Activated CD4-positive, alpha-beta T cell treated with anti-CD3 and anti-CD28 coated beads, Interleukin-2, amount 10 ng/mL, durations not matched to agents 24 days and 14 days (primary cell): ENCODE measurements around the gene MIAT. TPM values are rescaled to one million over a fixed set of nuclear protein-coding genes. Genes with fewer than 3 reads are reported as not detected.
"Not testable (repeated sequence)": the region's sequence is repeated elsewhere in the genome, so short reads cannot be mapped to it uniquely, and the experiment has no call there.

Source experiments
- DNase-seq: peaks from one replicate; pipeline ENCODE4 v3.0.0; 2022
- H3K27ac Mint-ChIP-seq: one replicate; pipeline ENCODE4 v1.8.0; 2022; ENCODE audit warnings: mild to moderate bottlenecking, mixed read lengths
- H3K27me3 Mint-ChIP-seq: one replicate; pipeline ENCODE4 v1.8.0; 2022; ENCODE audit warnings: mixed read lengths
- H3K36me3 Mint-ChIP-seq: one replicate; pipeline ENCODE4 v1.8.0; 2022; ENCODE audit warnings: low read depth, mild to moderate bottlenecking, mixed read lengths
- H3K4me1 Mint-ChIP-seq: one replicate; pipeline ENCODE4 v1.8.0; 2021; ENCODE audit warnings: mixed read lengths
- H3K4me3 Mint-ChIP-seq: one replicate; pipeline ENCODE4 v1.8.0; 2022; ENCODE audit warnings: mild to moderate bottlenecking, moderate library complexity, mixed read lengths
- H3K9me3 Mint-ChIP-seq: one replicate; pipeline ENCODE4 v1.8.0; 2021; ENCODE audit warnings: mixed read lengths
- intact Hi-C: fragments of 100-400 bp; cut with micrococcal nuclease; formaldehyde crosslinking; loops from one replicate; pipeline ENCODE4 v1.15.1; 2023
- total RNA-seq: library from RNA; stranded (reverse); gene quantifications from 2 replicates; pipeline ENCODE4 v1.2.3, GENCODE V29; 2022

Gene MIAT
- total RNA-seq, 1 donor from 2014 or later, result 38.4 TPM

GRCh38 chr22:26705379-26705778, 48.0 kb downstream of the MIAT start:
- H3K4me3 Mint-ChIP-seq, H3K9me3 Mint-ChIP-seq, H3K27me3 Mint-ChIP-seq, H3K4me1 Mint-ChIP-seq, DNase-seq, H3K27ac Mint-ChIP-seq, intact Hi-C loops: not testable (repeated sequence)
- peaks cover 26% of the 10 kb centered on the region for H3K36me3 Mint-ChIP-seq

GRCh38 chr22:26707090-26707489, 49.7 kb downstream of the MIAT start:
- Mint-ChIP-seq H3K27ac (no peak overlapping the region), H3K4me1 (peaks cover 2% of the 10 kb centered on the region), H3K4me3 (no peak overlapping the region), H3K9me3 (peaks cover 7% of the 10 kb centered on the region), H3K36me3 (peaks cover 24% of the 10 kb centered on the region), H3K27me3 (no peaks in the 10 kb centered on the region)
- no peak for DNase-seq
- intact Hi-C loops, result no loop called here

DNA sequence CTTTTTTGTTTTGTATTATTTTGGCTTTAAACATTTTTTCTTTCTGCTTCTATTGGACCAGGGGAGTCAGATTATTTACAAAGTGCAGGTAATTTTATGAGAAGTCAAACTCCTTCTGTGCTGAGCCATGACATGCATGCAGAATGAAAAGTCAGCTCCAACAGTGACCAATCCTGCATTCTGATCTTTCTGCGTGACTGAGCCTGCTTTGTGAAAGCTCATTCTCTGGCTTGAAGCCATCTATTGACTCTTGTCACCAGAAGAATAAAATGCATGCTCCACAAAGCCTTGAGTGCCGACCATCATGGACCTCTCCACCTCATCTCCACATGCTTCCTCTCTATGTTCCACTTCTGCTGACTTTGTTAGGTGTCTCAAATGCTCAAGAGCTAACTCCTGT, 50.2 kb downstream of the MIAT start:
- H3K9me3 Mint-ChIP-seq, result peaks cover 7% of the 10 kb centered on the region
- H3K36me3 Mint-ChIP-seq, result peaks cover 22% of the 10 kb centered on the region
- H3K4me1 Mint-ChIP-seq, result peaks cover 2% of the 10 kb centered on the region
- H3K4me3 Mint-ChIP-seq, result no peak overlapping the region
- intact Hi-C loops, result no loop called here
- H3K27me3 Mint-ChIP-seq, result no peaks in the 10 kb centered on the region
- DNase-seq, result no peak
- H3K27ac Mint-ChIP-seq, result no peak overlapping the region

DNA sequence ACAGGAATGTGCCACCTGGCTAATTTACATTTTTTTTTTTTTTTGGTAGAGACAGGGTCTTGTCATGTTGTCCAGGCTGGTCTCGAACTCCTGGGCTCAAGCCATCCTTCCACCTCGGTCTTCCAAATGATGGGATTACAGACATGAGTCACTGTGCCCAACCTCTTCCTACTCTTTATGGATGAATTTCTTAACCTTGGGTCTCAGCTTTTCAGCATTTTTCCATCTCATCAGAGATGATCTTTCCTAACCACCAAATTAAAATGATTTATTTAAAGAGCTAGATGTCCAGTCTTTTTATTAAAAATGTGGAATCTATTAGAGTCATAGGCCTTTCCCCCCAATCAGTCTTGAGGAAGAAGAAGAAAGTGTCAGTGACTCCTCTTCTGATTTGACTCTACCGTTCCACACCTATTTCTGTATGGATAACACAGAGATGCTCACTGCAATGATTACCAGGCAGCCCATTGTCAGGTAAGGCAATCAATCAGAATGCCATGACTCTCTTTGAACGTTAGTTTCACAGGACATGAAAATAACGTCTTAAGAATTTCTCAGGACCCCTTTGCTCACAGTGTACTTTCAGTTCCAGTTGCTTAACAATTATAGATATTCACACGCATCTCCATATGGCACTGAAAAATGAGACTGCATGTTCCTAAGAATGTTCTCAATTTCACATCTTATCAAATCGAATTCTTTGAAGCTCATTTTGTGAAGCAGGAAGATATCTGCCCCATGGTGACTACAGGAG, 51.0 kb downstream of the MIAT start:
- no peaks in the 10 kb centered on the region for H3K27me3 Mint-ChIP-seq
- H3K36me3 Mint-ChIP-seq, result peaks cover 22% of the 10 kb centered on the region
- H3K4me1 Mint-ChIP-seq, result peaks cover 2% of the 10 kb centered on the region
- intact Hi-C loops, result no loop called here
- H3K9me3 Mint-ChIP-seq, result peaks cover 7% of the 10 kb centered on the region
- no peak overlapping the region for H3K27ac Mint-ChIP-seq
- H3K4me3 Mint-ChIP-seq, result no peak overlapping the region
- no peak for DNase-seq

- no peak for DNase-seq
- Mint-ChIP-seq H3K4me1 (peaks cover 2% of the 10 kb centered on the region), H3K36me3 (peaks cover 21% of the 10 kb centered on the region), H3K4me3 (no peak overlapping the region), H3K9me3 (peaks cover 7% of the 10 kb centered on the region), H3K27ac (no peak overlapping the region), H3K27me3 (no peaks in the 10 kb centered on the region)
- intact Hi-C loops, result no loop called here
Observed at GRCh38 chr22:26709617-26710390, 52.4 kb downstream of the MIAT start.

- H3K4me3 Mint-ChIP-seq, result no peak overlapping the region
- no peak for DNase-seq
- H3K4me1 Mint-ChIP-seq, result no peaks in the 10 kb centered on the region
- H3K9me3 Mint-ChIP-seq, result peaks cover 7% of the 10 kb centered on the region
- peaks cover 19% of the 10 kb centered on the region for H3K36me3 Mint-ChIP-seq
- no peak overlapping the region for H3K27ac Mint-ChIP-seq
- no peaks in the 10 kb centered on the region for H3K27me3 Mint-ChIP-seq
- intact Hi-C loops, result no loop called here
Observed at GRCh38 chr22:26711205-26711963, 54.0 kb downstream of the MIAT start.

DNA sequence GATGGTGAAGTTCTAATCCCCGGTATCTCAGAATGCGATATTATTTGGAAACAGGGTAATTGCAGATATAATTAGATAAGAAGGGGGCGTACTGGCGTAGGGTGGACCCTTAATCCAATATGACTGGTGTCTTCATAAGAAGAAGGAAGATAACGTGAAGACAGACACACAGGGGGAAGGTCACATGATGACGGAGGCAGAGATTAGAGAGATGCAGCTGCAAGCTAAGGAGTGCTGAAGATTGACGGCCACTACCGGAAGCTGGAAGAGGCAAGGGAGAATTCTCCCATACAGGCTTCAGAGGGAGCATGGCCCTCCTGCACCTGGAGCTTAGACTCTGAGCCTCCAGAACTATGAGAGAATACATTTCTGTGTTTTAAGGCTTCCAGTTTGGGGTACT, 54.8 kb downstream of the MIAT start:
- Mint-ChIP-seq H3K27me3 (no peaks in the 10 kb centered on the region), H3K27ac (no peak overlapping the region), H3K36me3 (peaks cover 15% of the 10 kb centered on the region), H3K4me3 (no peak overlapping the region), H3K4me1 (no peaks in the 10 kb centered on the region), H3K9me3 (peaks cover 7% of the 10 kb centered on the region)
- DNase-seq, result no peak
- intact Hi-C loops, result no loop called here

GRCh38 chr22:26713823-26714449, 56.5 kb downstream of the MIAT start:
- H3K27ac Mint-ChIP-seq, result no peak overlapping the region
- no peaks in the 10 kb centered on the region for H3K9me3 Mint-ChIP-seq
- H3K36me3 Mint-ChIP-seq, result peaks cover 3% of the 10 kb centered on the region
- no peak overlapping the region for H3K4me3 Mint-ChIP-seq
- DNase-seq, result no peak
- no peaks in the 10 kb centered on the region for H3K27me3 Mint-ChIP-seq
- intact Hi-C loops, result no loop called here
- H3K4me1 Mint-ChIP-seq, result no peaks in the 10 kb centered on the region

DNA sequence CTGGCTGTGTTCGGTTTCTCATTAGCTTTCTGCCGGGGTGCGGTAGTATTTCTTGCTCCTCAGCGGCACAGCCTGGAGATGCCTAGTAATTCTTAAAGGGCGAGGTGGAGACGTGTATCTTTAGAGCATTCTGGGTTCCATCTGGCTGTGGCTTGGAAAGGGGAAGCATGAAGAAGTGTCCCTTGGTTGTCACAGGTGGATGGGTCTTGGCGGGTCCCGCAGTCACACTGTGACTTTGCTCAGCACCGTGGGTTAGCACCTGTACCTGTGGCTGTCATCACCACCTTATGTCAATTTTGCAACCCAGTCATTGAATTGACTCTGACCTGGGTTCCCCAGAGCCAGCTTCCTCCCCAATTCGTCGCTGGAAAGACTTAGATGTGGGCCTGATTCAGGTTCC, 57.6 kb downstream of the MIAT start:
- Mint-ChIP-seq H3K4me1 (no peaks in the 10 kb centered on the region), H3K27me3 (no peaks in the 10 kb centered on the region), H3K36me3 (peaks cover 6% of the 10 kb centered on the region), H3K4me3 (no peak overlapping the region), H3K9me3 (no peaks in the 10 kb centered on the region), H3K27ac (no peak overlapping the region)
- intact Hi-C loops, result no loop called here
- DNase-seq, result no peak

GRCh38 chr22:26715392-26715936, 58.1 kb downstream of the MIAT start:
- Mint-ChIP-seq H3K4me3 (no peak overlapping the region), H3K4me1 (no peaks in the 10 kb centered on the region), H3K27me3 (no peaks in the 10 kb centered on the region), H3K36me3 (peaks cover 8% of the 10 kb centered on the region), H3K27ac (no peak overlapping the region), H3K9me3 (no peaks in the 10 kb centered on the region)
- DNase-seq, result no peak
- intact Hi-C loops, result no loop called here

- intact Hi-C loops, result no loop called here
- H3K4me1 Mint-ChIP-seq, result no peaks in the 10 kb centered on the region
- H3K36me3 Mint-ChIP-seq, result peaks cover 8% of the 10 kb centered on the region
- H3K27ac Mint-ChIP-seq, result no peak overlapping the region
- no peak for DNase-seq
- no peaks in the 10 kb centered on the region for H3K27me3 Mint-ChIP-seq
- H3K4me3 Mint-ChIP-seq, result no peak overlapping the region
- no peaks in the 10 kb centered on the region for H3K9me3 Mint-ChIP-seq
Observed at GRCh38 chr22:26718488-26718887, 61.1 kb downstream of the MIAT start.

DNA sequence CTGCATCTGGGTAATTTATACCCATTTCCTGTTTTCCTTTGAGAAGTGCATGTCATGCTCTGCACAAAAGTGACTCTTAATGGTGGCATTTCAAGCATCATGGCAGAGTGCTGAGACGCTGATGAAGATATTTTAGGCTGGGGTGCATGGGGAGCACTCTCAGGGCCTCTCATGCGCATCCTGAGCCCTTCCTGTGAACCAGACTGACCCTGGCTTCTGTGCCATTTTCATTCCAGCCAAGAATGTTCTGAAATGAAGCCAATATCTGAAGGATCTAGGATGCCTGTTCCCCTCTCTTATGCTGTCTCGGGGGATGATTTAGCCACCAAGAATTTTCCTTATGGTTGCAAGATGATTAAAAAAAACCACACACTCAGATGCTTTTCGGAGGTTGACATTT, 61.5 kb downstream of the MIAT start:
- Mint-ChIP-seq H3K4me1 (no peaks in the 10 kb centered on the region), H3K9me3 (no peaks in the 10 kb centered on the region), H3K36me3 (peaks cover 8% of the 10 kb centered on the region), H3K4me3 (no peak overlapping the region), H3K27me3 (no peaks in the 10 kb centered on the region), H3K27ac (no peak overlapping the region)
- intact Hi-C loops, result no loop called here
- DNase-seq, result no peak

- Mint-ChIP-seq H3K9me3 (peaks cover 13% of the 10 kb centered on the region), H3K4me3 (no peak overlapping the region), H3K4me1 (no peaks in the 10 kb centered on the region), H3K27me3 (no peaks in the 10 kb centered on the region), H3K27ac (no peak overlapping the region), H3K36me3 (peaks cover 21% of the 10 kb centered on the region)
- no peak for DNase-seq
- intact Hi-C loops, result no loop called here
Observed at GRCh38 chr22:26722159-26722558, 64.8 kb downstream of the MIAT start.
